ENCODE data around the gene MAGEB1. TPM values are rescaled to one million over a fixed set of nuclear protein-coding genes. Genes with fewer than 3 reads are reported as not detected.

Gene MAGEB1
- total RNA-seq, 1 experiment from 2014 or later = not detected

GRCh38 chrX:30219372-30219771, 27.6 kb upstream of the MAGEB1 start:
- Mint-ChIP-seq H3K4me1 (ENCODE audit: insufficient read depth, unreplicated experiment) (no peaks in the 10 kb centered on the region), H3K36me3 (ENCODE audit: insufficient read depth, unreplicated experiment) (no peaks in the 10 kb centered on the region), H3K27me3 (ENCODE audit: insufficient read depth, unreplicated experiment) (peaks cover under 1% of the 10 kb centered on the region), H3K9me3 (ENCODE audit: unreplicated experiment) (no peaks in the 10 kb centered on the region), H3K4me3 (ENCODE audit: unreplicated experiment) (no peak overlapping the region), H3K27ac (ENCODE audit: low read depth, unreplicated experiment) (no peak overlapping the region)
- intact Hi-C loops (cut with micrococcal nuclease) = no loop called here
- TF ChIP-seq CTCF (IDR thresholded peaks at IDR 0.05; ENCODE audit: unreplicated experiment) = no peak
- ChIA-PET CTCF (interaction anchor here (0.6 kb wide), 1 partner anchor 44 kb away, joined by 3 read pairs; no protein-coding TSS in a partner anchor), POLR2A (no interaction called here)
- DNase-seq (ENCODE audit: unreplicated experiment) = no peak
- no TSS peak for BruUV-seq (replicated peaks)

- Mint-ChIP-seq H3K27me3 (ENCODE audit: insufficient read depth, unreplicated experiment) (no peaks in the 10 kb centered on the region), H3K4me1 (ENCODE audit: insufficient read depth, unreplicated experiment) (no peaks in the 10 kb centered on the region), H3K27ac (ENCODE audit: low read depth, unreplicated experiment) (no peak overlapping the region), H3K4me3 (ENCODE audit: unreplicated experiment) (no peak overlapping the region), H3K36me3 (ENCODE audit: insufficient read depth, unreplicated experiment) (no peaks in the 10 kb centered on the region), H3K9me3 (ENCODE audit: unreplicated experiment) (no peaks in the 10 kb centered on the region)
- BruUV-seq (replicated peaks) = no TSS peak
- intact Hi-C loops (cut with micrococcal nuclease) = no loop called here
- no peak for DNase-seq (ENCODE audit: unreplicated experiment)
- ChIA-PET POLR2A (no interaction called here), CTCF (no interaction called here)
- no peak for TF ChIP-seq CTCF (IDR thresholded peaks at IDR 0.05; ENCODE audit: unreplicated experiment)
Measured at GRCh38 chrX:30220661-30221060, 26.3 kb upstream of the MAGEB1 start.

GRCh38 chrX:30224536-30224935, 22.4 kb upstream of the MAGEB1 start:
- TF ChIP-seq CTCF (IDR thresholded peaks at IDR 0.05; ENCODE audit: unreplicated experiment) = no peak
- no TSS peak for BruUV-seq (replicated peaks)

GRCh38 chrX:30228526-30228925, 18.4 kb upstream of the MAGEB1 start:
- CTCF ChIA-PET = interaction anchor here (0.6 kb wide), 1 partner anchor 16 kb away, joined by 3 read pairs; no protein-coding TSS in a partner anchor

More at GRCh38 chrX:30224536-30224935, 22.4 kb upstream of the MAGEB1 start:
- ChIA-PET POLR2A (no interaction called here), CTCF (no interaction called here)
- H3K27me3 Mint-ChIP-seq (ENCODE audit: insufficient read depth, unreplicated experiment) = peaks cover 18% of the 10 kb centered on the region
- intact Hi-C loops (cut with micrococcal nuclease) = no loop called here
- no peaks in the 10 kb centered on the region for H3K9me3 Mint-ChIP-seq (ENCODE audit: unreplicated experiment)
- H3K36me3 Mint-ChIP-seq (ENCODE audit: insufficient read depth, unreplicated experiment) = no peaks in the 10 kb centered on the region
- peak overlapping the region; percentile 59 for H3K27ac Mint-ChIP-seq (ENCODE audit: low read depth, unreplicated experiment)
- no peak for DNase-seq (ENCODE audit: unreplicated experiment)
- H3K4me3 Mint-ChIP-seq (ENCODE audit: unreplicated experiment) = no peak overlapping the region
- H3K4me1 Mint-ChIP-seq (ENCODE audit: insufficient read depth, unreplicated experiment) = no peaks in the 10 kb centered on the region

More at GRCh38 chrX:30228526-30228925, 18.4 kb upstream of the MAGEB1 start:
- Mint-ChIP-seq H3K27me3 (ENCODE audit: insufficient read depth, unreplicated experiment) (peaks cover 18% of the 10 kb centered on the region), H3K4me1 (ENCODE audit: insufficient read depth, unreplicated experiment) (no peaks in the 10 kb centered on the region), H3K9me3 (ENCODE audit: unreplicated experiment) (no peaks in the 10 kb centered on the region), H3K4me3 (ENCODE audit: unreplicated experiment) (no peak overlapping the region), H3K27ac (ENCODE audit: low read depth, unreplicated experiment) (no peak overlapping the region), H3K36me3 (ENCODE audit: insufficient read depth, unreplicated experiment) (no peaks in the 10 kb centered on the region)
- intact Hi-C loops (cut with micrococcal nuclease) = no loop called here
- DNase-seq (ENCODE audit: unreplicated experiment) = no peak
- no peak for TF ChIP-seq CTCF (IDR thresholded peaks at IDR 0.05; ENCODE audit: unreplicated experiment)
- POLR2A ChIA-PET = no interaction called here
- BruUV-seq (replicated peaks) = no TSS peak

All from MCF 10A (cell line).